Astrocyte of the cerebellum (primary cell): ENCODE results near the gene LANCL3.

Source experiments
- DNase-seq: peaks from one replicate; pipeline ENCODE4 v3.0.0-alpha.2; 2011; ENCODE audit warnings: low read depth
- H3K4me3 ChIP-seq: 2 replicates; pipeline ENCODE4 v1.5.1; 2011; ENCODE audit warnings: mild to moderate bottlenecking, low read depth, low read length, moderate library complexity
- CTCF ChIP-seq: IDR thresholded peaks from 2 replicates; pipeline ENCODE4 v1.5.1; 2012; ENCODE audit warnings: low read length, low read depth, moderate library complexity, mild to moderate bottlenecking; ENCODE audit errors: missing control alignments
- in situ Hi-C: cut with HindIII; loops from 2 replicates; pipeline ENCODE4 v1.10.0; 2017; ENCODE audit warnings: low sequenced_read_pairs

The LANCL3 gene

GRCh38 chrX:37603938-37604409 is 32.5 kb downstream of the LANCL3 start:
- in situ Hi-C loops = no loop called here
- no peak for TF ChIP-seq CTCF
- DNase-seq = no peak
- H3K4me3 ChIP-seq = no peak overlapping the region

GRCh38 chrX:37607243-37607642 is 35.8 kb downstream of the LANCL3 start:
- no peak for TF ChIP-seq CTCF
- in situ Hi-C loops = no loop called here
- DNase-seq = no peak
- H3K4me3 ChIP-seq = no peak overlapping the region

GRCh38 chrX:37608156-37608555 is 36.7 kb downstream of the LANCL3 start:
- TF ChIP-seq CTCF = no peak
- no peak for DNase-seq
- in situ Hi-C loops = no loop called here
- no peak overlapping the region for H3K4me3 ChIP-seq

- no peak for DNase-seq
- no peak for TF ChIP-seq CTCF
- no peak overlapping the region for H3K4me3 ChIP-seq
- in situ Hi-C loops = no loop called here
Observed at GRCh38 chrX:37609727-37610126, 38.3 kb downstream of the LANCL3 start.

- TF ChIP-seq CTCF = no peak
- no peak for DNase-seq
- no peak overlapping the region for H3K4me3 ChIP-seq
- in situ Hi-C loops = no loop called here
Observed at GRCh38 chrX:37613933-37614332, 42.5 kb downstream of the LANCL3 start.

GRCh38 chrX:37627602-37628001 is 56.1 kb downstream of the LANCL3 start:
- in situ Hi-C loops = no loop called here
- no peak overlapping the region for H3K4me3 ChIP-seq
- no peak for TF ChIP-seq CTCF
- DNase-seq = no peak

- no peak for TF ChIP-seq CTCF
- no peak for DNase-seq
- in situ Hi-C loops = no loop called here
- no peak overlapping the region for H3K4me3 ChIP-seq
Observed at GRCh38 chrX:37638047-37638446, 66.6 kb downstream of the LANCL3 start.
